GM21423 (cell line): Measurements from ENCODE around the gene NDUFS6.
A peak's percentile ranks its signal among the peaks of the same experiment; 100 is the strongest.

Source experiments
- ATAC-seq: cut with Tn5 transposase; IDR thresholded peaks from one replicate; pipeline ENCODE4 v1.9.1; 2021; ENCODE audit warnings: mild to moderate bottlenecking, moderate library complexity; ENCODE audit not compliant: unreplicated experiment

Gene NDUFS6

DNA sequence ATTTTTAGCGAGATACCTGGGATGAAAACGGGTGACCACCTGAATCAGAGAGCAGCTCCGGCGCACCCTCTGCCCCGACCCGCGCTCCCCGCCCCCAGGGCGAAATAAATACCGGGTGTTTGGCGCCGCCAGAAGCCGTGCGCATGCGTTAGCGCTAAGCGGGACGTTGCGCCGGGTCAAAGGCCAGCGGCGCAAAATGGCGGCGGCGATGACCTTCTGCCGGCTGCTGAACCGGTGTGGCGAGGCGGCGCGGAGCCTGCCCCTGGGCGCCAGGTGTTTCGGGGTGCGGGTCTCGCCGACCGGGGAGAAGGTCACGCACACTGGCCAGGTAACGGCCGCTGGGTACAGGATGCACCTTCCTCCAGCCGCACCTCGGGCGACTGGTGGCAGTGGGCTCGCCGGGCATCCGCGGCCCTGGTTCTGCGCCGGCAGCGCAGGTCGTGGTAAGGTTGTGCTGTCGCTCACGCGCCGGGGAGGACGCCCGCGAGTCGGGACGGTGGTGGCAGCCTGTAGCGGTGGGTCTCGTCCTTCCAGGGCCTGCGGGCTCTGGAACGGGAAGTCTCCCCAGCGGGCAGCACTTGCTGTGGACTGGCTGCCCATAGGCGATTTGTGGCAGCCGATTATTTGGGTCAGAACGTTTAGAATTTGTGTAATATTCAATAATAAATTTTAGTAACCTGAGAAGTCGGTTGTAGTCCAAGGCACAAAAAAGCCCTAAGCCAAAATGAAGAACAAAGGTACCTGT is at the start of gene NDUFS6:
TSS of gene NDUFS6 (plus strand) at position 186 of the 745 bp plus-strand sequence. CDS start at position 197, 11 bp downstream.
- ATAC-seq, result peak; percentile 54

DNA sequence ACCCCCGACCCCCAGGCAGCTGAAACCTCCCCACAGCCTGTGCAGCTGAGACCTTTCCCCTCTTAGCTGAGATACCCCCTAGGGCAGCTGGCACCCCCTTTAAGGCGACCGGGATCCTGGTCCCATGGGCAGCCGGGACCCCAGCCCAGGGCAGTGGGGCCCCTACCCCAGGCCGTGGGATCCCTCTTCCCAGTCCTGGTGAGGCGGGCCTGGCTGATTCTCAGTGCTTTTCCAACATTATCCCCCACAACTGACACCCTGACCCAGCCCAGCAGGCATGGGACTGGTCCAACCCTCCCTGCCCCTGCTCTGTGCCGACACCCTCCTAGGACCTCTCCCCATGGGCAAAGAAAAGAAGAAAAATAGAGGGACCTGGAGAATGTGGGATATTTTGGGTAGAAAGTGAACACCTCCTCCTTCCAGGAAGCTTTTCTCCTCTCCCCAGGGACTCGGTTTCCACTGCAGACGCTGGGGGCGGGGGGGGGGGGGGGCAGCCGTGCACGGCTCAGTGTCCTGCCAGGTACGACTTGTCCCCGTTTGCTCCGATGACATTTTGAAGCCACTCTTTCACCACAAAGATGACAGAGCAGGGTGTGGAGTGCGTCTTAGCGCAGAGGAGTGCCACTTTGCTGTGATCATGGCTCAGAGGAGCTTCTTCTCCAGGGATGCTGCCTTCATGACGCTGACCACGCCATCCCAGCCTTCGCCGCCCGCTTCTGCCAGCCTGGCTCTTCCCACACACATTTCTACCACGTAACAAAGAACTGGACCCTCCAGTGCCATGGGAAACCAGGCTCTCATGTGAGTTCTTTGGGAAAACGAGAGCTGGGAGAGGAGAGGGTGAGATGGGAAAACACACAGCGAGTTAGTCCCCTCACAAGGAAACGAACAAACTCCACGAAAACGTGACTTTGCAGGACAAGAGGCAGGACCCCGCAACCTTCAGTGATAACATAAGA is 49.1 kb upstream of the NDUFS6 start:
- no peak for ATAC-seq

- no peak for ATAC-seq
Measured at GRCh38 chr5:1752881-1753280, 48.3 kb upstream of the NDUFS6 start.

GRCh38 chr5:1753490-1753889 is 47.7 kb upstream of the NDUFS6 start:
- no peak for ATAC-seq

DNA sequence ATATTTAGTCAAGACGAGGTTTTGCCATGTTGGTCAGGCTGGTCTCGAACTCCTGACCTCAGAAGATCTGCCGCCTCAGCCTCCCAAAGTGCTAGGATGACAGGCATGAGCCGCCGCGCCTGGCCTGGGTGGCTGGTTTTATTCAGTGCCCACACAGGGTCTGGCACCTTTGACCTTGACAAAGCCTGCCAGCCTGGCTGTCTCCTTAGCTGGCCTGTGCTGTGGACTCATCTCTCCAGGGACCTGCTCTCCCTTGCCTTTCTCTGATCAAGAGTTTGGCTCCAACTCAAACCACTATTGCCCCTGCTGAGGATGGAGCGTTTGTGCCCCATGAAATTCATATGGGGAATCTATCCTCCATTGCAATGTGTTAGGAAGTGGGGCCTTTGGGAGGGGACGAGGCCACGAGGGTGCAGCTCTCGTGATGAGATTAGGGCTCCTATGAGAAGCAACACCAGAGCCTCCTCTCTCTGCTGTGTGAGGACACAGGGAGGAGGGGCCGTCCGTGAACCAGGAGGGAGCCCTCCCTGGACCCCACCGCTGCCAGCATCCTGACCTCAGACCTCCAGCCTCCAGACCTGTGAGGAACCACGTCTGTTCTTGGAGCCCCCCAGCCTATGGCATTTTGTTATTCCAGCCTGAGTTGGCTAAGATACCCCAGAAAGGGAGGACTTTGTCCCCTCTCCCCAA is 46.5 kb upstream of the NDUFS6 start:
- no peak for ATAC-seq

DNA sequence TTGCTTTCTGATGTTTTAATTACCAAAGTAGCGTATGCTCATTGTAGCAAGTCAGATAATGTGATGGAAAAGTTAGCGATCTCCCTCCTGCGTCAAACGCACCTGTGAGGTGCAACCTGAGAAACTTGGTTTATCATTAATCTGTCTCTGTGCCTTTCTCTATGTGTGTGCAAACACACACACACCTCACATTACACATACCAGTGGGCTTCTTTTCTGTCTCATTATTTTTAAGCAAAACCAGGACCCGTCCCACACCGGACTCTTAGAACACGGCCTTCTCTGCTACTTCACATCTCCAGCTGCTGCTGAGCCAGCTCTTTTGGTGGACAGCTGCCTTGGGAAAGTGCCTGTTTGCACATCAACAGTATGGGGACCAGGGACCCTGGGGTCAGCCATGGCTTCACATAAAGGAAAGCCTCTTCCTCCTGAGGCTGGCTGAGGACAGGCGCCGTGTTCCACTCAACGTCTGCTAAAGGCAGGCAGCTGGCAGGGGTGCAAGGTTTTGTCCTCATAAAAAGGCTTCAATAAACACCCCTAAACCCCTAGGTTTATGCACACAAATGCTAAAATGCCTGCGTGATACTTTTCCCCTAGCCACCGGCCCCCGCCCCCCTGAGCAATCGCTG is 45.8 kb upstream of the NDUFS6 start:
- ATAC-seq, result no peak

DNA sequence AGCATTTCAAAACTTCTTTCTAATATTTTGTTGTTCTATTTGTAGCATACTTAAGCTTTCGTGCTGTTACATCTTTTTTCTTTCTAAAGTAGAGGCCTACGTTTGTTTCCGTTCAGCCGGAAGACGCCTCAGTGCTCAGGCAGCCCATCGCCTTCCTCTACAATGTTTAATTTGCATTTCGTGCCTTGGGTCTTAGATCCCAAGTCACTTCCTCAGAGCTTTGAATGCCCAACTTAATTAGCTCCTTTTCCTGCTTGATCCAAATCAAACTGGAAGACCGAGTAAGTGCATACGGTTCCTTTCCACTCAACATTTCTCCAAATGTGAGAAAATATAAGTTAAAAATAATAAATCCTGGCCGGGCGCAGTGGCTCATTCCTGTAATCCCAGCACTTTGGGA is 44.7 kb upstream of the NDUFS6 start:
- no peak for ATAC-seq

DNA sequence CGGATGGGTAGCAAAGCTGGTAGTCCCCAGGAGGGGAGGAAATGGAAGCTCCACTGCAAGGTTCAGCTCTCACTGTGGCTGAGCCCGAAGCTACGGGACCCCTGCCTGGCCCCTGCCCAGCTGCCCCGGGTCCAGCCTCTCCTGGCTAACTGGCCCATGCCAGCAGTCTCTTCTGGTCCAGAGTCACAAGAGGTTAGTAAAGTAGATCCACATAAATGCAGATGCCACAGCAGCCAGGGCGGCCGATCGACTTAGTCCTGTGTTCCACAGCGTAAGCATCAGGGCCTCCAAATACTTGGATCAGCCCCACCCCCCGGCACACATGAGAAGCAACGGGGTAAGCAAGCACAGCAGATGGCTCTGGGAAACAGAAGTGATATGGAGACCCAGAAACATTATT is 43.7 kb upstream of the NDUFS6 start:
- ATAC-seq, result no peak

DNA sequence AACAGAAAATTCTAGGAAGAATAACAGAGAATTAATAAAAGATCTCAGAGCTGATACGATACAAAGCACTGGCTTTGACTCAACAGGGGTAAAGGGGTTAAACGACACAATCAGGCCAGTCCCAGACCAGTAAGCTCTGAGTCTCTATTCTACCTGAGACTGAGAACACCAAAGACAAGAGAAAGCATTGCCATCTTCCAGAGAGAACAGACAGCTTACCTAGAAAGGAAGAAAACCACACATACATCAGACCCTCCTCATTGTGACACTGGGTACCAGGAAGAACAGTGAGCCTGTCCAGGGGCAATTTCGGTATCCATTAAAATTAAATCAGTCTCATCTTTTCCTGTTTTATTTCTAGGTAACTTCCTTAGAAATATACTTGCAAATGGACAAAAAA is 42.6 kb upstream of the NDUFS6 start:
- ATAC-seq, result no peak

DNA sequence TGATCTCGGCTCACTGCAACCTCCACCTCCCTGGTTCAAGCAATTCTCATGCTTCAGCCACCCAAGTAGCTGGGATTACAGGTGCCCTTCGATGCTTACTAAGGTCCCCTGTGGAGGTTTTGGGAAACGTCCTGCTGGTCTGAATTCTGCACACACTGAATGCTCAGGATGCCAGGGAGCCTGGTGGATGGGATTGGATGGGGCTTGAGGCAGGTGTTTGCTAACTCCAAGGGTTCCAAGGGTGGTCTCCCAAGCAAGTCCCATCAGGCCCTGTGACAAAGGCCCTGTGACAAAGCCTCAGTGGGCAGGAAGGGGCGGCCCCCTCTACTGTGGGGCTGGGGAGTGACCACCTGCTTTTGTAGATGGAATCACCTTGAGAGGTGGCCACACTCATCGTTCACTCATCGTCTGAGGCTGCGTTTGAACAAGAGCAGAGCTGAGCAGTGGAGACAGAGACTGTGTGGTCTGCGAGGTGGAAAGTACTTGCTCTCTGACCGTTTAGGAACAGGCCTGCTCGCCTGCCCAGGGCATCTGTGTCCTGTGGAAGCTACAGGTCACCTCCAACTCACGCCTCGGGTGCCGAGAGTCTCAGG is 41.7 kb upstream of the NDUFS6 start:
- no peak for ATAC-seq

GRCh38 chr5:1760231-1760630 is 41.0 kb upstream of the NDUFS6 start:
- no peak for ATAC-seq

DNA sequence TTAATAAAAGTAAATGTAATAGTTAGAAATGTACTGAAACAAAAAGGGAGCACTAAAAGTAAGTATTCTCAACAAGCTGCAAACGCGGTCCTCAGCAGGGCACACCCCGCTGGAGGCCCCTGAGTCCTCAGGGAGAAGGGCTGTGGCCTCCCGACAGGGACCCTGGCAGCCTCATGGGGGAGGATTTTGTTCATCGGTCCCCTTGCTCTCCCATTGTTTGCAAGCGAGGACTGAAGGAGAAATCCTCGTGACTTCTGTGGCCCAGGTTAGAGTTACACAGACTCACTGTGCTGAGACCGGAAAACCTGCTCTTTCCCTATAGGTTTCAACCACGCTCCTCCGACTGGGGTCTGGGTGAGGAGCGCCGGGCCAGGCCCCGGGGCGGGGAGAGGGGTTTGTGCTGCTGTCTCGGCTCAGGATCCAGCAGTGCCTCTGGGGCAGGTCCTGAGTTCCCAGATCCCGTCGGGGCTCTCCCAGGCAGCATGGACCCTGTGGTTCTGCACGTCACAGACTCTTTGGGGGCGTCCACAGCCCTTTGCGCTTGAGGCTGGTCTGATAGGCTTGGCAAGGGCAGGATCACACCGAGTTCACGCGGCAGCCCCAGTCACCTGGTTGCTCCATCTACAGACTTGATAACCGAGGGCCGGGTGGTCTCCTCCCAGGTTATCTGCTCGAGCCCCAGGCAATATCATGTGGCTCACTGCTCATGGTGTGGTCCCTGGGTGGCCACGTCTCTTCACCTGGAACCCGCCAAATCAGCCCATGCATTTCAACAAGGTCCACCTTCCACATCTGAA is 40.4 kb upstream of the NDUFS6 start:
- ATAC-seq, result no peak

- no peak for ATAC-seq
Measured at GRCh38 chr5:1761453-1761755, 39.8 kb upstream of the NDUFS6 start.

DNA sequence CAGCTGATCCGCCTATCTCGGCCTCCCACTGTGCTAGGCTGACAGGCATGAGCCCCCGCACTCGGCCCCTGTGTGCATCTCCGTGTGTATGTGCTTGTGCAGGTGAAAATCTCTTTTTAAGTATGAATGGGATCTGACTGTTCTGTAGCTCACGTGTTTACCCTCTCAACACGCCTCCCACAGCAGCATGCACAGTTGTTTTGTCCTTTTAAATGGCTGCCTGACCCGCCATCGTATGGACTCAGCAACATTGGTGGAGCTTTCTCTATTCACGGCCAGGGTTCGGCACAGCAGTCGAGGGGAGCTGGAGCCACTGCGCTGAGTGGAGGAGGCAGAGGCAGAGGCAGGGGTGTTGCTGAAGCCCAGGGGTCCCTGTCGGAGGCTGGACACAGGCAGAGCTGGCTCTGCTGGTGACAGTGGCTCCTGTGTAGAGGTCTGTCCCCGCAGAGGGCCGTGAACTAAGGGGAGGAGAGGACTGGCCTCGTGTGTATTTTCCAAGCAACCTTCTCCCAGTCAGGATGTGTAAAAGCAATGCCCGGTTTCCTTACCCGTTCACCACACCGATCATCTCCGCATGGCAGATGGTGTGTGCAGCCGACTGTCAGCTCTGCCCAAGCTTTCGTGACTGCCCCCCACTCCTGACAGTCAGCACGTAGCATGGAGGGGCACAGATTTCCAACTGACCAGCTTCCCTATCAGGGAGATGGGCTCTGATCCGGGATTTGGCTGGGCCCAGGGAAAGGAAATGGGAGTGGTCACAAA is 38.9 kb upstream of the NDUFS6 start:
- ATAC-seq, result no peak

DNA sequence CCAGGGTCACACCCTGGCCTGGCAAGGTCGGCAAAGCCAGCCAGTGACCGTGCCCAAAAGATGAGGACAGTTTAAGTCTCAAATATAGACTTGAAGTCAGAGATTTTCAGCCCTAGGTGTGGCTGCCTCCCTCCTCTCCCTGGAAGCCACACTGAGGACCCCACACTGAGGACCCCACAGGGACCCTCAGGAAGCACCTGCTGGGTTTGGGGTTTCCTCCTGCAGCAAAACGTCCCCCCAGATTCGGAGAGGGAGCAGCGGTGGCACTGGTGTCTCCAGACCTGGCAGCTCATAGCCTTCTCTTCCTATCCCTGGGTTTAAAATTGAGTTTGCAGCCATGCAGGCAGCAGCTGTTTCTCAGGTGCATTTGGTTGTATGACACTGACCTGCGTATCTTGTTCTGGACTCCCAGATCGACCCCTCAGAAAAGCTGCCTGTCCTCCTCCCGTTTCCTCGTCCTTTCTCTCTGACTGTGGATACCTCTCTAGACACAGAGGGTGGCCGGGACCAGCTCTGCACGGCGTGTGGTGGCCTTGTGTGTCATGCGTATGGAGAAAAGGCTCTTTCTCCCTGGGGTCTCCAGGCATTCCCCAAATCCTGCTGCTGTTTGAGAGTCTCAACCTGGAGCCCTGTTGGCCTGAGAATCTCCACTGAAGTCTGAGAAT is 38.2 kb upstream of the NDUFS6 start:
- no peak for ATAC-seq

DNA sequence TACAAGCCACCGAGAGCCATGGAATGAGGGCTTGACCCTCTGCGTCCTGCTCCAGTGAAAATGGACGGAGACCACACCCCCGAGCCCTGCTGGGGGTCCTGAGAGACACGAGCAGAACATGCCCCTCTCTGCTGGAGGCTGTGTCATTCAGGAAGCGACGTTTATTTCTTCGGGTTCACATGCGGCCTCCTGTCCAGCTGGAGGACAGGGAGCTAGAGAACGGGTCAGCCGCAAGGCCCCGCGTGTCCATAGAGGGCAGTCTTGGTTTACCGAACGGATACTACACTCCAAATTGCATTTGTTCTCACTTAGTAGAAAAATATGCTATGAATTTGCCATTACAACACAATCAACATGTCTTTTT is 37.7 kb upstream of the NDUFS6 start:
- no peak for ATAC-seq

DNA sequence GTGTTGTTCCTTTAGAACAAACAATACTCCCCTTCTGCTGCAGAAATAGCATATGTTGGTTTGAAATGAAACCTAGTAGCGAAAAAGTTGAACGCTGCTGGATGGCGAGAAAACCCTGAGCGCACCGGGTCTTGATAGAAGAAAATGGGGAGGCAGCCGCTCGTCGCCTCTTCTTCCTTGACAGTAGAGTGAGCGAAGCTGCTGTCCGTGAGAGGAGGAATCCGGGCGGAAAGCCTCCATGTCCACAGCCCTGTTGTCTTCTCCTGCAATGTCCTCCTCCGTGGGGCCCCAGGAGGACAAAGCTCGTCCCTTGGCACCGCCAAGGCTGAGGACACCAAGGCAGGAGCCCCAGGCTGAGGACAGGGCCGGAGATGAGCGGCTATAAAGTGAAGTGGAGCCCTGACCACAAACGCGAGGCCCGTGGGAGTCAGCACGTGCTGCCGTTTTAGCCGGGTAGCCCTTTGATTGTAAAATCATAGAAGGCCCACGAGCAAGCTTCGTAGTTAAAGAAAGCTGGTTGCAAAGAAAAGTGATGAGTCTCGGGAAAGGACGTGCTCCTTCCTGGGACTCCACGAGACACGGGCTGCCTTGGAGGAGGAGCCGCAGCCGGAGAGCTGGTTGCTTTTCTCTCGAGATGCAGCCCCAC is 37.1 kb upstream of the NDUFS6 start:
- ATAC-seq, result no peak

DNA sequence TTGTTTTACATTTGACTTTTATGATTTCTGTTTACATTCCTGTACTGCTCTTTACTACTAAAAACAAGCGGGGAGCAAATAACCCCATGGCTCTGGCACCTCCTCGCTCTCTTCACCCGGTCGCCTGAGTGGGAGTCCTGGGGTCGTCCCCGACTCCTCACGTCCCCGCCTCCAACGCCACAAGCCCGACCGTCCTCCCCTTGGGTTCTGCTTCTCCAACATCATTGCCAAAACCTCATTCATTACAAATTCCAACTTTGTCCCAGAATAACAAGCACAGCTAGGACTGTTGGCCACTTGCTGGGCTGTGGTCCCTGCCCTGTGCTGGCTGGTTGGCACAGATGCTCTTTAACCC is 36.6 kb upstream of the NDUFS6 start:
- no peak for ATAC-seq
